HepG2 (cell line): ENCODE results near the gene RAPGEF6. TPM values are rescaled to one million over a fixed set of nuclear protein-coding genes. Genes with fewer than 3 reads are reported as not detected.

Source experiments
- AGO1 ChIP-seq: fragments of 200-400 bp; formaldehyde crosslinking; IDR thresholded peaks from 2 replicates; pipeline ENCODE4 v1.6.1; 2017; ENCODE audit warnings: mild to moderate bottlenecking, low read depth, low read length, moderate library complexity; ENCODE audit not compliant: poor library complexity, severe bottlenecking
- AHDC1 ChIP-seq: sonication (generic); formaldehyde crosslinking; IDR thresholded peaks from 2 replicates; pipeline ENCODE4 v1.5.1; 2020; ENCODE audit warnings: mild to moderate bottlenecking, missing genetic modification reagents, borderline replicate concordance
- CHD2 ChIP-seq: IDR thresholded peaks from 2 replicates; pipeline ENCODE4 v1.6.1; 2011; ENCODE audit warnings: low read depth, low read length, improper control_type of control experiment
- EED ChIP-seq: sonication (generic); formaldehyde crosslinking; IDR thresholded peaks from 2 replicates; pipeline ENCODE4 v1.5.0; 2020; ENCODE audit warnings: mild to moderate bottlenecking, missing genetic modification reagents
- FOXM1 ChIP-seq: sonication (generic); formaldehyde crosslinking; IDR thresholded peaks from 2 replicates; pipeline ENCODE4 v1.5.0; 2020; ENCODE audit warnings: missing genetic modification reagents
- HNF4A ChIP-seq: sonication (generic); formaldehyde crosslinking; IDR thresholded peaks from 2 replicates; pipeline ENCODE4 v1.4.0; 2020; ENCODE audit warnings: missing genetic modification reagents
- IRF2 ChIP-seq: IDR thresholded peaks from 2 replicates; pipeline ENCODE4 v1.6.1; 2018; ENCODE audit warnings: missing genetic modification reagents, missing compliant biosample characterization
- MAFK ChIP-seq, 2 experiments: IDR thresholded peaks in 1 of 2; conservative IDR thresholded peaks in 1 of 2; 2 replicates each; pipeline ENCODE4 v1.6.1; 2011; ENCODE audit warnings: improper control_type of control experiment in 2 of 2, low read length in 2 of 2
- MXI1 ChIP-seq: IDR thresholded peaks from 3 replicates; pipeline ENCODE4 v1.6.1; 2012; ENCODE audit warnings: low read depth, low read length, inconsistent platforms, borderline replicate concordance
- NFYB ChIP-seq: sonication (generic); formaldehyde crosslinking; IDR thresholded peaks from 2 replicates; pipeline ENCODE4 v1.4.0; 2020; ENCODE audit warnings: missing genetic modification reagents
- PAXIP1 ChIP-seq: sonication (generic); formaldehyde crosslinking; conservative IDR thresholded peaks from 2 replicates; pipeline ENCODE4 v1.4.0; 2020; ENCODE audit warnings: mild to moderate bottlenecking, missing genetic modification reagents, moderate library complexity
- SKI ChIP-seq: fragments of 450-650 bp; IDR thresholded peaks from one replicate; pipeline ENCODE4 v1.6.1; 2018; ENCODE audit warnings: mild to moderate bottlenecking; ENCODE audit not compliant: partially characterized antibody
- SRSF1 ChIP-seq: fragments of 200-400 bp; formaldehyde crosslinking; optimal IDR thresholded peaks from 2 replicates; pipeline ENCODE3; 2017; ENCODE audit warnings: mild to moderate bottlenecking, low read depth, low read length, moderate library complexity
- TFDP2 ChIP-seq: sonication (generic); formaldehyde crosslinking; IDR thresholded peaks from 2 replicates; pipeline ENCODE4 v1.4.0; 2020; ENCODE audit warnings: missing genetic modification reagents
- TGIF2 ChIP-seq: IDR thresholded peaks from 2 replicates; pipeline ENCODE4 v1.6.1; 2016; ENCODE audit warnings: control low read depth, missing compliant biosample characterization
- ZNF441 ChIP-seq: sonication (generic); formaldehyde crosslinking; IDR thresholded peaks from 2 replicates; pipeline ENCODE4 v1.7.0; 2021; ENCODE audit warnings: missing genetic modification reagents, borderline replicate concordance
- ZNF512 ChIP-seq: sonication (generic); formaldehyde crosslinking; IDR thresholded peaks from 2 replicates; pipeline ENCODE4 v1.4.0; 2020; ENCODE audit warnings: mild to moderate bottlenecking, missing genetic modification reagents
- ZNF607 ChIP-seq: sonication (generic); formaldehyde crosslinking; IDR thresholded peaks from 2 replicates; pipeline ENCODE4 v1.5.1; 2020; ENCODE audit warnings: missing genetic modification reagents, mild to moderate bottlenecking, borderline replicate concordance
- ZNF737 ChIP-seq: sonication (generic); formaldehyde crosslinking; IDR thresholded peaks from 2 replicates; pipeline ENCODE4 v1.5.0; 2020; ENCODE audit warnings: missing genetic modification reagents, mild to moderate bottlenecking, borderline replicate concordance
- ZNF792 ChIP-seq: IDR thresholded peaks from 2 replicates; pipeline ENCODE4 v1.6.1; 2016
- polyA plus RNA-seq, 8 experiments: library from polyadenylated mRNA; depleted of rRNA in 3 of 8; stranded (reverse) in 7 of 8; unstranded in 1 of 8; fragments of >200 nt; fragmentation: Illumina TruSeq in 4 of 8; extraction: Trizol in 4 of 8; gene quantifications; 2 replicates each; pipeline versions ENCODE4 v1.2.1 to v1.2.3, GENCODE V29; 2011 to 2016; ENCODE audit warnings: low read depth in 4 of 8, missing spikeins in 1 of 8, mixed read lengths in 1 of 8; ENCODE audit not compliant: insufficient read depth in 1 of 8
- total RNA-seq, 5 experiments: library from RNA; depleted of rRNA; stranded (reverse); fragments of >200 nt; fragmentation: Illumina TruSeq; extraction: Trizol; gene quantifications; 2 replicates each; pipeline ENCODE4 v1.2.3, GENCODE V29; 2016; ENCODE audit warnings: low read depth in 1 of 5

The RAPGEF6 gene
- total and polyA plus RNA-seq, 2 of the 13 experiments (the other 11 are each of a cell fraction or from before 2014, with no cell fraction given), result 7.7 to 24.6 TPM

- no peak for TF ChIP-seq ZNF512
- TF ChIP-seq EED (CRISPR knock-in tag), result no peak
- peak; percentile 45; the same call in 1 of the 2 replicates for TF ChIP-seq ZNF792 (CRISPR knock-in tag)
- no peak for TF ChIP-seq TFDP2
- TF ChIP-seq PAXIP1 (CRISPR knock-in tag), result peak; percentile 87
- TF ChIP-seq ZNF607 (CRISPR knock-in tag), result no peak
- no peak for TF ChIP-seq AGO1
- TF ChIP-seq TGIF2, result peak; percentile 72; the same call in 1 of the 2 replicates
- TF ChIP-seq ZNF737, result no peak
- TF ChIP-seq MAFK (conservative IDR thresholded peaks at IDR 0.05 in 1 of 2, IDR thresholded peaks at IDR 0.05 in 1 of 2; ENCODE audit: low read length in 2 of 2), result no peak
- no peak for TF ChIP-seq FOXM1
- peak; percentile 53 for TF ChIP-seq HNF4A (CRISPR knock-in tag)
- peak; percentile 76; the same call in 1 of the 2 replicates for TF ChIP-seq AHDC1 (CRISPR knock-in tag)
- TF ChIP-seq CHD2, result no peak
- TF ChIP-seq NFYB, result no peak
- peak; percentile 34; the same call in 1 of the 3 replicates for TF ChIP-seq MXI1
- TF ChIP-seq IRF2 (CRISPR knock-in tag), result peak; percentile 74
- no peak for TF ChIP-seq SRSF1
- no peak for TF ChIP-seq SKI
- TF ChIP-seq ZNF441 (CRISPR knock-in tag), result no peak
Observed at GRCh38 chr5:131386779-131387178, 248.2 kb downstream of the RAPGEF6 start (continued).
